Pancreas (tissue), 10 donors: ENCODE results near the gene PARVA. TPM values are rescaled to one million over a fixed set of nuclear protein-coding genes. Genes with fewer than 3 reads are reported as not detected.

Experiments used
- ATAC-seq, 4 donors: fragments of 200-7000 bp; cut with Tn5 transposase; one replicate each; pipeline versions ENCODE4 v1.8.0 to v1.9.1; 2020; ENCODE audit warnings: mild to moderate bottlenecking in 4 of 4, moderate library complexity in 4 of 4
- DNase-seq, 6 donors: peaks; one replicate each; pipeline ENCODE4 v3.0.0-alpha.2; 2020
- FAIRE-seq: peaks from 2 replicates; lab custom pipeline; 2012; peaks lifted over from hg19 to GRCh38; lab: Jason Lieb, UNC
- H3K27ac ChIP-seq, 4 donors: fragments of 200-600 bp; sonication (generic); 1 replicate in 3 of 4; 2 replicates in 1 of 4; pipeline versions ENCODE4 v1.5.0 to v1.8.0; 2020
- H3K27me3 ChIP-seq, 4 donors: fragments of 200-600 bp; one replicate each; pipeline ENCODE4 v1.8.0; 2021
- H3K36me3 ChIP-seq, 3 donors: fragments of 200-600 bp; sonication (generic) in 1 of 3; one replicate each; pipeline versions ENCODE4 v1.5.0 to v1.8.0; 2020 to 2021
- H3K4me1 ChIP-seq, 3 donors: fragments of 200-600 bp; one replicate each; pipeline ENCODE4 v1.8.0; 2021
- H3K4me3 ChIP-seq, 4 donors: fragments of 200-600 bp; sonication (generic) in 2 of 4; one replicate each; pipeline versions ENCODE4 v1.5.0 to v1.8.0; 2020 to 2021
- H3K9me3 ChIP-seq, 4 donors: fragments of 200-600 bp; one replicate each; pipeline ENCODE4 v1.8.0; 2021
- WGBS, 2 donors: extraction: QIAGEN DNeasy Blood & Tissue Kit; methylation state at CpG; one replicate each; pipeline ENCODE4 v1.1.7; 2013; 5-methylcytosine and 5-hydroxymethylcytosine counted together
- intact Hi-C, 3 donors: fragments of 100-400 bp; cut with DNase I; formaldehyde crosslinking; loops; one replicate each; pipeline versions ENCODE4 v1.11.1 to v1.14.2; 2022
- polyA plus RNA-seq, 2 donors: library from polyadenylated mRNA; stranded (reverse); fragments of 200-250 nt; gene quantifications; one replicate each; pipeline ENCODE4 v1.2.3, GENCODE V29; 2013
- total RNA-seq, 6 donors: library from RNA; stranded (reverse); fragmentation: NEBNext Ultra II Directional in 4 of 6; extraction: Animal tissue kit (Norgen Biotek cat#: 25700) in 4 of 6; gene quantifications; one replicate each; pipeline versions ENCODE4 v1.2.1 to v1.2.4, GENCODE V29; 2021 to 2023
- TF ChIP-seq, protein P1 (sequence below), 4 donors: fragments of 200-600 bp; sonication (generic) in 3 of 4; IDR thresholded peaks; one replicate each; pipeline versions ENCODE4 v1.5.0 to v1.8.0; 2021; ENCODE audit warnings: antibody characterized with exemption in 4 of 4
- donor health status: healthy with polysubstance abuse.
- donor health status: DM: no; HTN: no; CAD: no; lungs with moderate emphysema.
- donor health status: DM: no; HTN: no; CAD: no.
- donor health status: control.
- donor health status: control.
- donor health status: Bipolar disorder and iron deficiency.
- donor health status: DM: yes; HTN: yes; CAD: no.
- donor health status: DM: no; HTN: no; CAD: no.
- donor health status: DM: no; HTN: no; CAD: no.
- donor health status: DM: yes; HTN: yes; CAD: no.

PARVA gene
- total and polyA plus RNA-seq, 8 donors: 12.4 to 61.9 (median 43.1) TPM

GRCh38 chr11:12544986-12545775 is 167.8 kb downstream of the PARVA start:
- no peak overlapping the region for H3K4me3 ChIP-seq
- H3K4me1 ChIP-seq: no peaks in the 10 kb centered on the region
- no peak for FAIRE-seq
- no peaks in the 10 kb centered on the region for H3K36me3 ChIP-seq
- H3K9me3 ChIP-seq: no peaks in the 10 kb centered on the region
- WGBS, 2 donors: 93 to 95% methylated on average over 13 of the region's 13 CpGs
- no peak overlapping the region for H3K27ac ChIP-seq
- H3K27me3 ChIP-seq: no peaks in the 10 kb centered on the region
- intact Hi-C loops: no loop called here
- TF ChIP-seq, protein P1, sequence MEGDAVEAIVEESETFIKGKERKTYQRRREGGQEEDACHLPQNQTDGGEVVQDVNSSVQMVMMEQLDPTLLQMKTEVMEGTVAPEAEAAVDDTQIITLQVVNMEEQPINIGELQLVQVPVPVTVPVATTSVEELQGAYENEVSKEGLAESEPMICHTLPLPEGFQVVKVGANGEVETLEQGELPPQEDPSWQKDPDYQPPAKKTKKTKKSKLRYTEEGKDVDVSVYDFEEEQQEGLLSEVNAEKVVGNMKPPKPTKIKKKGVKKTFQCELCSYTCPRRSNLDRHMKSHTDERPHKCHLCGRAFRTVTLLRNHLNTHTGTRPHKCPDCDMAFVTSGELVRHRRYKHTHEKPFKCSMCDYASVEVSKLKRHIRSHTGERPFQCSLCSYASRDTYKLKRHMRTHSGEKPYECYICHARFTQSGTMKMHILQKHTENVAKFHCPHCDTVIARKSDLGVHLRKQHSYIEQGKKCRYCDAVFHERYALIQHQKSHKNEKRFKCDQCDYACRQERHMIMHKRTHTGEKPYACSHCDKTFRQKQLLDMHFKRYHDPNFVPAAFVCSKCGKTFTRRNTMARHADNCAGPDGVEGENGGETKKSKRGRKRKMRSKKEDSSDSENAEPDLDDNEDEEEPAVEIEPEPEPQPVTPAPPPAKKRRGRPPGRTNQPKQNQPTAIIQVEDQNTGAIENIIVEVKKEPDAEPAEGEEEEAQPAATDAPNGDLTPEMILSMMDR (IDR thresholded peaks at IDR 0.05): no peak
- no peak for DNase-seq
- no peak for ATAC-seq

GRCh38 chr11:12546122-12546521 is 168.8 kb downstream of the PARVA start:
- DNase-seq (no peak), FAIRE-seq (no peak), ATAC-seq (no peak)
- Histone ChIP-seq H3K4me3 (no peak overlapping the region), H3K27me3 (no peaks in the 10 kb centered on the region), H3K4me1 (no peaks in the 10 kb centered on the region), H3K9me3 (no peaks in the 10 kb centered on the region), H3K36me3 (no peaks in the 10 kb centered on the region), H3K27ac (no peak overlapping the region)
- TF ChIP-seq, protein P1 (IDR thresholded peaks at IDR 0.05): no peak
- 91 to 92% methylated on average over 8 of the region's 8 CpGs for WGBS, 2 donors
- intact Hi-C loops: no loop called here

- Histone ChIP-seq H3K4me1 (no peaks in the 10 kb centered on the region), H3K4me3 (no peak overlapping the region), H3K9me3 (no peaks in the 10 kb centered on the region), H3K27ac (no peak overlapping the region), H3K36me3 (no peaks in the 10 kb centered on the region), H3K27me3 (no peaks in the 10 kb centered on the region)
- TF ChIP-seq, protein P1 (IDR thresholded peaks at IDR 0.05): no peak
- FAIRE-seq (no peak), DNase-seq (no peak), ATAC-seq (no peak)
- intact Hi-C loops: no loop called here
- WGBS, 2 donors: 87 to 89% methylated on average over 5 of the region's 5 CpGs
Measured at GRCh38 chr11:12546660-12547059, 169.3 kb downstream of the PARVA start.

DNA sequence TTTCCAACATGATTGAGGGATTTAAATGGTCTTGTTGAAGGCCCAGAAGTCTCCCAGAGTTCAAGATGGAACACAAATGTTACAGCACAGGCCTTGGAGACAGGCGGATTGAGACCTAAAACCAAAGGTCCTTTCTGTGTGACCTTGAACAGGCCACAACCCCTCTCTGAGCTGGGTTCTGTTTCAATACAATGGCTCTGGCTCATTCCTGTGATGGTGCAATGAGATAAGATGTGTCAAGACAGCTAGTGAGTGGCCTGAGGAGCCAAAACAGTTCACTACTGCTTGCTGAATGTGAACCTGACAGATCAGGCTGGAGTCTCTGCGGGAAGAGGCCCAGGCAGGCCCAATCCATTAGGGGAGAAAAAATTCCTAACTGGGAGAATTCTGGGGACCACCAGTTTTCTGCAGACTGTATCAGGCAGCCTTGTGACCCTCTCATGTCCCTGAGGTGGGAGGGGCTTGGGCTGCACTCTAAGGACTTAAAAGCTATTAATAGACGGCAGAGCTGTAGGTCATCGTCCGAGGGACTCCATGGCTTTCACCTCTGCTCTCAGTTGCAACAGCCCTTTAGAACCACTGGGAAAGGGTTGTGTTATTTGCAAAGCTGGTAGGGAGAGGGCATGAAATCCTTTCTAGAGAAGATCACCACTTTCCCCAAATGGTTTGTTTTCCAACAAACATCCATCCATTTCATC is 170.7 kb downstream of the PARVA start:
- peak in 1 of 4 donors; percentile 34 for ATAC-seq
- FAIRE-seq: no peak
- no peak overlapping the region for H3K27ac ChIP-seq
- TF ChIP-seq, protein P1 (IDR thresholded peaks at IDR 0.05): no peak
- no peaks in the 10 kb centered on the region for H3K4me1 ChIP-seq
- H3K4me3 ChIP-seq: no peak overlapping the region
- no peaks in the 10 kb centered on the region for H3K9me3 ChIP-seq
- DNase-seq: no peak
- WGBS, 2 donors: 86 to 91% methylated on average over 5 of the region's 5 CpGs
- H3K27me3 ChIP-seq: no peaks in the 10 kb centered on the region
- intact Hi-C loops: no loop called here
- H3K36me3 ChIP-seq: no peaks in the 10 kb centered on the region
